HG02970 (cell line): ENCODE data around the gene RTL9.
"Not testable (repeated sequence)": the region's sequence is repeated elsewhere in the genome, so short reads cannot be mapped to it uniquely, and the experiment has no call there.

Source experiments
- ATAC-seq: cut with Tn5 transposase; IDR thresholded peaks from one replicate; pipeline ENCODE4 v1.9.1; 2021; ENCODE audit warnings: mild to moderate bottlenecking, moderate library complexity, moderate number of reproducible peaks; ENCODE audit not compliant: unreplicated experiment, low FRiP score

RTL9 gene

DNA sequence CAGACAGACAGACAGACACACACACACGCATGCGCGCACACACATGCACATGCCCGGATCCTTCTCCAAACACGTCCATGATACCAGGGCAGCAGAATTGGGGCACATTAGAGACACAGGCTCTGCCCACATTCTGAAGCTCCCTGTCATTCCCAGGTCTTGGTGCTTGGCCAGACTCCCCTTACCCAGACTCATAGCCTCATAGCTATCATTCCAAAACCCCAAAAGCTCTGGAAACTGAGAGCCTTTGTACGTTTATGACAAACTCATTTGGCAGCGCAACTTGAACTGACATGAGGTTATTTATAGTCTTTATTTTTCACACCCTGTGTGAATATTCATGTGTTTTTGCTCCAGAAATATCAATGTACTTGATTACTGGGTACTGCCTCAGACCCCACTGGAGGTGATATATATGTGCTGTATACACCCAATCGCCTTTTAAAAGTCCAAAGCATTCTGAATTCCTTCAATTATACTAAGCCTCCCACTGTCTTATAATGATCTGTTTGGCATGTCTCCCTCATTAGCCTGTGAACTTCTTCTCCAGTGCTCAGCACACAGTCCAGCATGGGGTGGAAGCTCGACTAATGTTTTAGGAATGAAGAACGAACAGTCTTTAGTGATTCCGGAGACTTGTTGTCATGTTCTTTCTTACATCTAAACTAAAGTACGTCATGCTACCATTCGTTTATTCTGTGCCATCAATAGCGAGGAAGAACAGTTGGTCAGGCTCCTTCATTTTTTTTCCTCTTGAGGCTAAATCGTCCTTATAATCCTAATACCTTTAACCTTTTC, 45.0 kb downstream of the RTL9 start:
- no peak for ATAC-seq

DNA sequence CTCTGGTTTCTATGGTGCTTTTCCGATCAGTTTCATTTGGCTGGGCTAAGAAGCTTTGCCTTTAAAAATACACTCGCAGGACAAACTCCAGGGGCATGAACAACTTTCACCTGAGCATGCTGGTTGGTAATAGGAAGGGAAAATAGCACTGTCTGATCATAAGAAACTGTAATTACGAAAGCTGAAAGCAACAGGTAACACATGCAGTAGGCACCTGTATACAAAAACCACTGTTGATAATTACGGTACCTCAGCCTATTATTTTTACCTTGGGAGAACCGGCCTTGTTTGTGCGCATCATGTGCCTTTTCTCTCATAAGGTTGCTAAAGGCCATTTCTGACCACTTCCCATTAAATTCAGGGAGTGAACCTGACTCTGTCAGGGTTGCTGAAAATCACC, 45.7 kb downstream of the RTL9 start:
- no peak for ATAC-seq

DNA sequence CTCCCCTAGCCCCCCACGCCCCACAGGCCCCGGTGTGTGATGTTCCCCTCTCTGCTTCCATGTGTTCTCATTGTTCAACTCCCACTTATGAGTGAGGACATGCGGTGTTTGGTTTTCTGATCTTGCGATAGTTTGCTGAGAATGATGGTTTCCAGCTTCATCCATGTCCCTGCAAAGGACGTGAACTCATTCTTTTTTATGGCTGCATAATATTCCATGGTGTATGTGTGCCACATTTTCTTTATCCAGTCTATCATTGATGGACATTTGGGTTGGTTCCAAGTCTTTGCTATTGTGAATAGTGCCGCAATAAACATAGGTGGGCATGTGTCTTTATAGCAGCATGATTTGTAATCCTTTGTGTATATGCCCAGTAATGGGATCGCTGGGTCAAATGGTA, 47.6 kb downstream of the RTL9 start:
- ATAC-seq, result not testable (repeated sequence)

DNA sequence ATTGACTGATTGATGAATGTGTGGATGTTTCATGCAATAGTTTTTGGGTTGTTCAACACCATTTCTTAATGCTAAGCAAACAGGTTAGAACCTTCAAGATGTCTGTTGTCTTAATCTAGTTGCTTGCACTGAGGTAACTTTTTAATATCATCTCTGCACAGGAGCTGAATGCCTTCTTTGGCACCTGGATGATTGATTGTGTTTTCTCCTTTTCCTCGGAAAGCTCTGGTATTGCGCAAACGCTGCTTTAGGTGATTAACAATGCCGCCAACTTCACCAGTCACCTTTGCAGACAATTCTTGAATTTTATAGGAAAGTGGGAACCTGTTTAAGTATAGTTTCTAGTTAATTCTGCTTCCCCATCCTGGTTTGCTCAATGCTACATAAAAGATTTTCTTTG, 48.2 kb downstream of the RTL9 start:
- ATAC-seq, result no peak

DNA sequence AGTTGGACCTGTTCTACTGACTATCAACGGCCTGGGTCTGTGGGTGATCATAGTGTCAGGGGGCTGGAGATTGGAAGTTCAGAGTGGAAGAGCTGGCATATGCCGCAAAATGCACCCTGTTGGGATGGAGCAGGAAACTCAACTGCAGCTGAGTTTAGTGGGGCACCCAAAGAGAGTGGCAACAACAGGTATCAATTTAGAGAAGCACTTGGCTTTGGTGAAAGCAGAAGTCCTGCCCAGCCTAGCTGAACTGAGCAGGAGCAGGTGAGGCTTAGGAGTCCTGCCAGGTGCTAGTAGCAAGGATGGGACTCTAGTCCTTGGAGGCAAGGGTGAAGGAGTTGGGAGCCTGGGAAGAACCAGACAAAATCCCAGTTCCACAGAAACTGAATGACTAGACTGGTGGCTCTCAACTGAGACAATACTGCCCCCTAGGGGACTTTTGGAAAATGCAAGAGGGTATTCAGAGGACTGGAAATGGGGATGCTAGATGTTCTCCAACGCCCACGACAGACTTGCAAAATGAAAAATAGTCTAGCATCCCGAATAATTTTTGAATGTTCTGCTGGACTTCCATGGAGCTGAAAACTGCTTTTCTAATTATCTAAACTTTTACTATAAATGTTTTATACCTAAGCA, 49.4 kb downstream of the RTL9 start:
- ATAC-seq, result no peak
